Measurements from ENCODE around the gene TET1. TPM values are rescaled to one million over a fixed set of nuclear protein-coding genes. Genes with fewer than 3 reads are reported as not detected.

Gene TET1
- total and polyA plus RNA-seq, 2 of the 13 experiments (the other 11 are each of a cell fraction or from before 2014, with no cell fraction given), result 6.9 to 7.3 TPM

- TF ChIP-seq ARID3A (IDR thresholded peaks at IDR 0.05; ENCODE audit: low read depth, low read length) (no peak), CBX5 (CRISPR knock-in tag; IDR thresholded peaks at IDR 0.05; ENCODE audit: borderline replicate concordance) (no peak), ZNF230 (CRISPR knock-in tag; IDR thresholded peaks at IDR 0.05) (peak; percentile 86; the same call in 1 of the 2 replicates), SOX5 (CRISPR knock-in tag; IDR thresholded peaks at IDR 0.05; ENCODE audit: borderline replicate concordance) (peak; percentile 30; the same call in 1 of the 2 replicates), GTF2F1 (IDR thresholded peaks at IDR 0.05; ENCODE audit: low read length) (no peak), ZNF816 (CRISPR knock-in tag; IDR thresholded peaks at IDR 0.05; ENCODE audit: borderline replicate concordance) (no peak; the same call in 1 of the 2 replicates), ZNF788 (CRISPR knock-in tag; IDR thresholded peaks at IDR 0.05; ENCODE audit: borderline replicate concordance) (peak; percentile 79; the same call in 1 of the 2 replicates), ZFP91 (CRISPR knock-in tag; IDR thresholded peaks at IDR 0.05; ENCODE audit: borderline replicate concordance) (peak; percentile 89; the same call in 1 of the 2 replicates), SMARCC2 (IDR thresholded peaks at IDR 0.05) (no peak), ZNF143 (CRISPR knock-in tag; IDR thresholded peaks at IDR 0.05) (no peak), GATAD2A (CRISPR knock-in tag; IDR thresholded peaks at IDR 0.05) (peak; percentile 39), ZNF775 (CRISPR knock-in tag; IDR thresholded peaks at IDR 0.05; ENCODE audit: borderline replicate concordance) (0 out of 2 replicates have a peak, but pooled peaks have one; percentile 35), FLYWCH1 (CRISPR knock-in tag; IDR thresholded peaks at IDR 0.05) (no peak), ZNF644 (CRISPR knock-in tag; IDR thresholded peaks at IDR 0.05; ENCODE audit: low read depth) (no peak), YY1 (IDR thresholded peaks at IDR 0.05; ENCODE audit: insufficient read depth, insufficient replicate concordance, low read depth, low read length) (peak; percentile 58), KAT7 (CRISPR knock-in tag; IDR thresholded peaks at IDR 0.05; ENCODE audit: borderline replicate concordance) (peak; percentile 79; the same call in 1 of the 2 replicates), KDM5B (CRISPR knock-in tag; IDR thresholded peaks at IDR 0.05; ENCODE audit: borderline replicate concordance) (peak; percentile 74), SNAI1 (CRISPR knock-in tag; IDR thresholded peaks at IDR 0.05; ENCODE audit: borderline replicate concordance) (no peak), TBL1XR1 (IDR thresholded peaks at IDR 0.05; ENCODE audit: borderline replicate concordance, low read length, partially characterized antibody) (peak; percentile 67), ZNF281 (CRISPR knock-in tag; IDR thresholded peaks at IDR 0.05; ENCODE audit: borderline replicate concordance) (peak; percentile 54), RAD51 (IDR thresholded peaks at IDR 0.05; ENCODE audit: borderline replicate concordance) (no peak), ZNF670 (CRISPR knock-in tag; IDR thresholded peaks at IDR 0.05; ENCODE audit: borderline replicate concordance) (no peak; the same call in 1 of the 2 replicates)
- TF ChIP-seq, protein P1, sequence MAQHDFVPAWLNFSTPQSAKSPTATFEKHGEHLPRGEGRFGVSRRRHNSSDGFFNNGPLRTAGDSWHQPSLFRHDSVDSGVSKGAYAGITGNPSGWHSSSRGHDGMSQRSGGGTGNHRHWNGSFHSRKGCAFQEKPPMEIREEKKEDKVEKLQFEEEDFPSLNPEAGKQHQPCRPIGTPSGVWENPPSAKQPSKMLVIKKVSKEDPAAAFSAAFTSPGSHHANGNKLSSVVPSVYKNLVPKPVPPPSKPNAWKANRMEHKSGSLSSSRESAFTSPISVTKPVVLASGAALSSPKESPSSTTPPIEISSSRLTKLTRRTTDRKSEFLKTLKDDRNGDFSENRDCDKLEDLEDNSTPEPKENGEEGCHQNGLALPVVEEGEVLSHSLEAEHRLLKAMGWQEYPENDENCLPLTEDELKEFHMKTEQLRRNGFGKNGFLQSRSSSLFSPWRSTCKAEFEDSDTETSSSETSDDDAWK (CRISPR knock-in tag; IDR thresholded peaks at IDR 0.05), result no peak
Measured at GRCh38 chr10:68560186-68560942, at the start of gene TET1 (continued).

All from HepG2 (cell line).